ENCODE data around the gene RAPGEF2.

The RAPGEF2 gene

GRCh38 chr4:159282944-159283343 lies 180.1 kb downstream of the RAPGEF2 start:
- Histone ChIP-seq H3K4me3 (ENCODE audit: low read length) (no peak overlapping the region), H3K79me2 (ENCODE audit: control insufficient read depth, low read length) (no peaks in the 10 kb centered on the region)

GRCh38 chr4:159283696-159284095 lies 180.8 kb downstream of the RAPGEF2 start:
- Histone ChIP-seq H3K4me1 (ENCODE audit: control insufficient read depth, low read length) (no peaks in the 10 kb centered on the region), H3K4me2 (ENCODE audit: low read length) (no peak overlapping the region), H3K27me3 (ENCODE audit: control insufficient read depth, low read length) (no peaks in the 10 kb centered on the region), H3K9me3 (ENCODE audit: control insufficient read depth, insufficient read depth, low read length) (no peaks in the 10 kb centered on the region), H3K27ac (ENCODE audit: low read depth, low read length) (no peak overlapping the region), H3F3A (ENCODE audit: control insufficient read depth, insufficient read depth) (no peaks in the 10 kb centered on the region), H4K20me1 (ENCODE audit: control insufficient read depth, insufficient read depth, low read depth, low read length) (no peaks in the 10 kb centered on the region), H3K36me3 (ENCODE audit: control insufficient read depth, low read length) (no peaks in the 10 kb centered on the region), H3K79me2 (ENCODE audit: control insufficient read depth, low read length) (no peaks in the 10 kb centered on the region), H3K4me3 (ENCODE audit: low read length) (no peak overlapping the region), H3K9me2 (replicated peaks; ENCODE audit: control insufficient read depth, low read length) (no peaks in the 10 kb centered on the region)
- TF ChIP-seq EZH2phosphoT487 (IDR thresholded peaks at IDR 0.05; ENCODE audit: borderline replicate concordance, low read length) = no peak
- TF ChIP-seq, protein P1, sequence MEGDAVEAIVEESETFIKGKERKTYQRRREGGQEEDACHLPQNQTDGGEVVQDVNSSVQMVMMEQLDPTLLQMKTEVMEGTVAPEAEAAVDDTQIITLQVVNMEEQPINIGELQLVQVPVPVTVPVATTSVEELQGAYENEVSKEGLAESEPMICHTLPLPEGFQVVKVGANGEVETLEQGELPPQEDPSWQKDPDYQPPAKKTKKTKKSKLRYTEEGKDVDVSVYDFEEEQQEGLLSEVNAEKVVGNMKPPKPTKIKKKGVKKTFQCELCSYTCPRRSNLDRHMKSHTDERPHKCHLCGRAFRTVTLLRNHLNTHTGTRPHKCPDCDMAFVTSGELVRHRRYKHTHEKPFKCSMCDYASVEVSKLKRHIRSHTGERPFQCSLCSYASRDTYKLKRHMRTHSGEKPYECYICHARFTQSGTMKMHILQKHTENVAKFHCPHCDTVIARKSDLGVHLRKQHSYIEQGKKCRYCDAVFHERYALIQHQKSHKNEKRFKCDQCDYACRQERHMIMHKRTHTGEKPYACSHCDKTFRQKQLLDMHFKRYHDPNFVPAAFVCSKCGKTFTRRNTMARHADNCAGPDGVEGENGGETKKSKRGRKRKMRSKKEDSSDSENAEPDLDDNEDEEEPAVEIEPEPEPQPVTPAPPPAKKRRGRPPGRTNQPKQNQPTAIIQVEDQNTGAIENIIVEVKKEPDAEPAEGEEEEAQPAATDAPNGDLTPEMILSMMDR (IDR thresholded peaks at IDR 0.05; ENCODE audit: low read depth, low read length, poor library complexity, severe bottlenecking) = no peak

More at GRCh38 chr4:159282944-159283343, 180.1 kb downstream of the RAPGEF2 start:
- no peaks in the 10 kb centered on the region for H4K20me1 ChIP-seq (ENCODE audit: control insufficient read depth, insufficient read depth, low read depth, low read length)
- H3K9me2 ChIP-seq (replicated peaks; ENCODE audit: control insufficient read depth, low read length) = no peaks in the 10 kb centered on the region
- H3K36me3 ChIP-seq (ENCODE audit: control insufficient read depth, low read length) = no peaks in the 10 kb centered on the region
- H3K27me3 ChIP-seq (ENCODE audit: control insufficient read depth, low read length) = no peaks in the 10 kb centered on the region
- H3K4me1 ChIP-seq (ENCODE audit: control insufficient read depth, low read length) = no peaks in the 10 kb centered on the region
- H3K9me3 ChIP-seq (ENCODE audit: control insufficient read depth, insufficient read depth, low read length) = no peaks in the 10 kb centered on the region
- TF ChIP-seq, protein P1 (IDR thresholded peaks at IDR 0.05; ENCODE audit: low read depth, low read length, poor library complexity, severe bottlenecking) = no peak
- no peak for TF ChIP-seq EZH2phosphoT487 (IDR thresholded peaks at IDR 0.05; ENCODE audit: borderline replicate concordance, low read length)
- H3K27ac ChIP-seq (ENCODE audit: low read depth, low read length) = no peak overlapping the region
- H3K4me2 ChIP-seq (ENCODE audit: low read length) = no peak overlapping the region
- no peaks in the 10 kb centered on the region for H3F3A ChIP-seq (ENCODE audit: control insufficient read depth, insufficient read depth)

GRCh38 chr4:159284113-159284512 lies 181.2 kb downstream of the RAPGEF2 start:
- no peaks in the 10 kb centered on the region for H4K20me1 ChIP-seq (ENCODE audit: control insufficient read depth, insufficient read depth, low read depth, low read length)
- H3K27ac ChIP-seq (ENCODE audit: low read depth, low read length) = no peak overlapping the region
- no peaks in the 10 kb centered on the region for H3K36me3 ChIP-seq (ENCODE audit: control insufficient read depth, low read length)
- H3K4me2 ChIP-seq (ENCODE audit: low read length) = no peak overlapping the region
- H3K4me3 ChIP-seq (ENCODE audit: low read length) = no peak overlapping the region
- H3K79me2 ChIP-seq (ENCODE audit: control insufficient read depth, low read length) = no peaks in the 10 kb centered on the region
- TF ChIP-seq, protein P1 (IDR thresholded peaks at IDR 0.05; ENCODE audit: low read depth, low read length, poor library complexity, severe bottlenecking) = no peak
- no peak for TF ChIP-seq EZH2phosphoT487 (IDR thresholded peaks at IDR 0.05; ENCODE audit: borderline replicate concordance, low read length)
- H3F3A ChIP-seq (ENCODE audit: control insufficient read depth, insufficient read depth) = no peaks in the 10 kb centered on the region
- H3K27me3 ChIP-seq (ENCODE audit: control insufficient read depth, low read length) = no peaks in the 10 kb centered on the region
- H3K9me3 ChIP-seq (ENCODE audit: control insufficient read depth, insufficient read depth, low read length) = no peaks in the 10 kb centered on the region
- H3K4me1 ChIP-seq (ENCODE audit: control insufficient read depth, low read length) = no peaks in the 10 kb centered on the region
- no peaks in the 10 kb centered on the region for H3K9me2 ChIP-seq (replicated peaks; ENCODE audit: control insufficient read depth, low read length)
